K562 (cell line): ENCODE data around the gene ZNF23. TPM values are rescaled to one million over a fixed set of nuclear protein-coding genes. Genes with fewer than 3 reads are reported as not detected.

Experiments
- CGGBP1 ChIP-seq: fragments of 250-450 bp; sonication (Bioruptor Pico); IDR thresholded peaks from 2 replicates; pipeline ENCODE4 v1.9.0; 2021; ENCODE audit warnings: mild to moderate bottlenecking
- GTF3C2 ChIP-seq: IDR thresholded peaks from 3 replicates; pipeline ENCODE4 v1.6.1; 2011; ENCODE audit warnings: borderline replicate concordance, mild to moderate bottlenecking, moderate library complexity; ENCODE audit not compliant: insufficient read length; ENCODE audit errors: extremely low read depth
- HINFP ChIP-seq: fragments of 450-650 bp; conservative IDR thresholded peaks from 2 replicates; pipeline ENCODE4 v1.6.1; 2016; ENCODE audit warnings: missing genetic modification characterization, low read depth, mild to moderate bottlenecking, control low read depth, missing compliant biosample characterization
- MEF2A ChIP-seq: IDR thresholded peaks from 2 replicates; pipeline ENCODE4 v1.6.1; 2011; ENCODE audit warnings: low read depth, mild to moderate bottlenecking, low read length, moderate library complexity; ENCODE audit not compliant: control insufficient read depth
- NKRF ChIP-seq: fragments of 450-650 bp; IDR thresholded peaks from 2 replicates; pipeline ENCODE4 v1.6.1; 2016; ENCODE audit warnings: borderline replicate concordance
- SLC30A9 ChIP-seq: fragments of 250-450 bp; sonication (Bioruptor Pico); IDR thresholded peaks from 2 replicates; pipeline ENCODE4 v1.8.0; 2022; ENCODE audit warnings: mild to moderate bottlenecking, moderate library complexity
- ZBTB5 ChIP-seq: fragments of 450-650 bp; IDR thresholded peaks from 2 replicates; pipeline ENCODE4 v1.6.1; 2017; ENCODE audit warnings: antibody characterized with exemption
- ZNF75A ChIP-seq: fragments of 450-650 bp; formaldehyde crosslinking; IDR thresholded peaks from 2 replicates; pipeline ENCODE4 v1.4.0; 2020; ENCODE audit warnings: mild to moderate bottlenecking
- polyA plus RNA-seq, 8 experiments: library from polyadenylated mRNA; depleted of rRNA in 4 of 8; stranded (reverse) in 5 of 8; unstranded in 3 of 8; fragments of >200 nt; fragmentation: Nextera tagmentation in 2 of 8; fragmentation: Illumina TruSeq in 1 of 8; extraction: Ambion mirVana in 2 of 8; extraction: Trizol in 1 of 8; gene quantifications; 2 replicates each; pipeline versions ENCODE4 v1.2.1 to v1.2.3, GENCODE V29; 2011 to 2014; ENCODE audit warnings: inconsistent platforms in 1 of 8, missing spikeins in 1 of 8
- total RNA-seq, 7 experiments: library from RNA; depleted of rRNA in 6 of 7; stranded (reverse); fragments of >200 nt in 6 of 7; fragmentation: Illumina TruSeq in 2 of 7; extraction: Trizol in 2 of 7; gene quantifications; 2 replicates each; pipeline versions ENCODE4 v1.2.1 to v1.2.3, GENCODE V29; 2011 to 2021; ENCODE audit warnings: low replicate concordance in 1 of 7
- TF ChIP-seq, protein P1 (sequence below): sonication (generic); formaldehyde crosslinking; IDR thresholded peaks from 2 replicates; pipeline ENCODE4 v1.8.0; 2022; ENCODE audit warnings: mild to moderate bottlenecking, missing genetic modification reagents, borderline replicate concordance

ZNF23 gene
- total and polyA plus RNA-seq, 9 of the 15 experiments (the other 6 are each of a cell fraction or from before 2014, with no cell fraction given): 4.7 to 13.4 (median 11.2) TPM

DNA sequence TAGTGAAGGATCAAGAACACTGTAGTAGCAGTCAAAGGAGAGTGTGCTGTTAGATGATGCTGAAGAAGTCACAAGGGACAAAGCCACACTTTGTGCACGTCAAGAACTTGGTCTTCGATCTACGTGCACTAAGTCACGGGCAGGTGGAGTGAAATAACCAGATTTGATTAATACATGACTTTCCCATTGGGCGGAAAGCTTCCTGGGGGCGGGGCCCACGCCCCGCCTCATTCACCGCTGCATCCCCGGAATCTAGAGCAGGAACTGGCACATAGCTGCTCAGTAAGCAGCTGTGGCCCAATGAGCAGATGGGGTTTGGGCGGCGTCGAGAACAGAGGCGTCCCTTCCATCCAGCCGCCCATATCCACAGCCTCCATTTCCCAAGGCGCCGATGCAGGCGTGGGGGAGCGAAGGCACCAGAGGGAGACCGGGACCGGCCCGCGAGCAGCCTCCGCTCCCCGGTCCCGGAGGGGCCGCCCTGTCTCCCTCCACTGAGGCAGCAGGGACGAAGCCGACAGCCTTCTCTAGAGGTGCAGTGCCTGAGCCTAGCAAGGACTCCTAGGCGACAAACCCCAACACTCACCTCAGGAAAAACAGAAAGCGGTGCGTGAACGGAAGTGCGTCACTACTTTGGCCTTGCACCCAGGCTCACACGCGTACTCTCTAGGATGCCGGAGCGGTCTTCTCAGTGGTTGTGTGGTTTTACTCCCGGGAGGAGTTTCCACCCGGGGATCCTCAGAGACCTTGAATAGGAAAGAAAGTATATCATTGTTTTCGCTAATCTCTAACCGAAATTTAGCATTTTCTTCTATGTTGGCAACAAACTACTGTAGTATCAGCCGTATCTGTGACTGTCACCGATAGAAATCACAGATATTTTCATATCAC, 22.2 kb upstream of the ZNF23 start (continued):
- TF ChIP-seq, protein P1, sequence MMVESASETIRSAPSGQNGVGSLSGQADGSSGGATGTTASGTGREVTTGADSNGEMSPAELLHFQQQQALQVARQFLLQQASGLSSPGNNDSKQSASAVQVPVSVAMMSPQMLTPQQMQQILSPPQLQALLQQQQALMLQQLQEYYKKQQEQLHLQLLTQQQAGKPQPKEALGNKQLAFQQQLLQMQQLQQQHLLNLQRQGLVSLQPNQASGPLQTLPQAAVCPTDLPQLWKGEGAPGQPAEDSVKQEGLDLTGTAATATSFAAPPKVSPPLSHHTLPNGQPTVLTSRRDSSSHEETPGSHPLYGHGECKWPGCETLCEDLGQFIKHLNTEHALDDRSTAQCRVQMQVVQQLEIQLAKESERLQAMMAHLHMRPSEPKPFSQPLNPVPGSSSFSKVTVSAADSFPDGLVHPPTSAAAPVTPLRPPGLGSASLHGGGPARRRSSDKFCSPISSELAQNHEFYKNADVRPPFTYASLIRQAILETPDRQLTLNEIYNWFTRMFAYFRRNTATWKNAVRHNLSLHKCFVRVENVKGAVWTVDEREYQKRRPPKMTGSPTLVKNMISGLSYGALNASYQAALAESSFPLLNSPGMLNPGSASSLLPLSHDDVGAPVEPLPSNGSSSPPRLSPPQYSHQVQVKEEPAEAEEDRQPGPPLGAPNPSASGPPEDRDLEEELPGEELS (CRISPR knock-in tag): no peak
- TF ChIP-seq NKRF: peak; percentile 67; the same call in 1 of the 2 replicates
- TF ChIP-seq GTF3C2: no peak
- TF ChIP-seq ZNF75A (CRISPR knock-in tag): no peak
- TF ChIP-seq CGGBP1 (CRISPR knock-in tag): no peak
- TF ChIP-seq HINFP (tag): no peak
- TF ChIP-seq ZBTB5: no peak
- TF ChIP-seq SLC30A9 (CRISPR knock-in tag): no peak
- no peak for TF ChIP-seq MEF2A
